Naive B cell (primary cell): Measurements from ENCODE around the gene SLC46A2. TPM values are rescaled to one million over a fixed set of nuclear protein-coding genes. Genes with fewer than 3 reads are reported as not detected.

Experiments
- ATAC-seq, 2 donors: fragments of 150-1000 bp; cut with Tn5 transposase; 2 replicates each; pipeline ENCODE4 v1.10.0; 2021; ENCODE audit warnings: low read depth in 2 of 2, mild to moderate bottlenecking in 2 of 2, moderate library complexity in 2 of 2
- DNase-seq: peaks from one replicate; pipeline ENCODE4 v3.0.0; 2022
- H3K27ac Mint-ChIP-seq, 6 donors: one replicate each; pipeline ENCODE4 v1.8.0; 2020 to 2022; ENCODE audit warnings: mild to moderate bottlenecking in 6 of 6, mixed read lengths in 6 of 6, moderate library complexity in 5 of 6, inconsistent platforms in 2 of 6
- H3K27me3 Mint-ChIP-seq, 3 donors: one replicate each; pipeline ENCODE4 v1.8.0; 2021 to 2022; ENCODE audit warnings: mixed read lengths in 3 of 3, mild to moderate bottlenecking in 1 of 3
- H3K36me3 Mint-ChIP-seq, 2 donors: one replicate each; pipeline ENCODE4 v1.8.0; 2020 to 2022; ENCODE audit warnings: mixed read lengths in 2 of 2, inconsistent platforms in 1 of 2, mild to moderate bottlenecking in 1 of 2
- H3K4me1 Mint-ChIP-seq, 3 donors: one replicate each; pipeline ENCODE4 v1.8.0; 2020 to 2022; ENCODE audit warnings: mixed read lengths in 3 of 3, inconsistent platforms in 1 of 3, mild to moderate bottlenecking in 1 of 3, moderate library complexity in 1 of 3
- H3K4me3 Mint-ChIP-seq, 8 donors: one replicate each; pipeline ENCODE4 v1.8.0; 2020 to 2022; ENCODE audit warnings: mild to moderate bottlenecking in 8 of 8, mixed read lengths in 8 of 8, moderate library complexity in 8 of 8, inconsistent platforms in 2 of 8
- H3K9me3 Mint-ChIP-seq, 7 donors: one replicate each; pipeline ENCODE4 v1.8.0; 2020 to 2022; ENCODE audit warnings: mixed read lengths in 7 of 7, mild to moderate bottlenecking in 5 of 7, inconsistent platforms in 2 of 7, moderate library complexity in 1 of 7
- polyA plus RNA-seq, 6 donors: library from polyadenylated mRNA; unstranded; fragments of 300-500 nt; fragmentation: Illumina TruSeq; gene quantifications; one replicate each; pipeline ENCODE4 v1.2.3, GENCODE V29; 2021; ENCODE audit warnings: low read depth in 6 of 6

The SLC46A2 gene
- polyA plus RNA-seq, 6 donors from 2014 or later: 0.14 to 0.22 (median 0.21) TPM; not detected in 3

DNA sequence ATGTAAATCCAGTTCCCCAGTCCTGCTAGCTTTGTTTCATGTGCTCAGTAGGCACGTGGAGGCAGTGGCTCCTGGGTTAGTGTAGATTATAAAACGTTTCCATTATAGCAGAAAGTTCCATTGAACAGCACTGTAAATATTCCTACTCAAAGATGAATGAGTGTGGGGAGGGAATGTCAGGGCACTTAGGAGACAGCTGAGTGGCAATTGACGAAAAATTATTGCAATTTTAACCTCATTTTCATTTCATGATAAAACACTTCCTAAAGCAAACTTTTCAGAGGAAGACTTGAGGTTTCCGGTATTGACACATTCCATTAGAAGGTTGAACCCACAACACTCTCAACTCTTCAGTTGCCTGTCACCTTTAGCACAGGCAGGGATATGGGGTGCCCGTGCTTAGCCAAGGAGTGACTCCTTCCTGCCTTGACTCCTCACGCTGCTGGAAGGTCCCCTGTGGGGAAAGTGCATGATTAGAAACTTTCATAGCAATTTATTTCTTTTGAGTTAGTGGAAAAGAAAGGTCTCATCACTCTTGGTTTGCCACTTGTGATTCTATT lies 41.2 kb downstream of the SLC46A2 start:
- no peak overlapping the region for H3K27ac Mint-ChIP-seq
- H3K36me3 Mint-ChIP-seq: peaks cover 9 to 16% of the 10 kb centered on the region in 2 donors
- H3K4me1 Mint-ChIP-seq: peaks cover 1 to 14% (median 9%) of the 10 kb centered on the region in 3 donors
- no peaks in the 10 kb centered on the region for H3K9me3 Mint-ChIP-seq
- no peak for DNase-seq
- no peak for ATAC-seq
- no peak overlapping the region for H3K4me3 Mint-ChIP-seq
- H3K27me3 Mint-ChIP-seq: no peaks in the 10 kb centered on the region

DNA sequence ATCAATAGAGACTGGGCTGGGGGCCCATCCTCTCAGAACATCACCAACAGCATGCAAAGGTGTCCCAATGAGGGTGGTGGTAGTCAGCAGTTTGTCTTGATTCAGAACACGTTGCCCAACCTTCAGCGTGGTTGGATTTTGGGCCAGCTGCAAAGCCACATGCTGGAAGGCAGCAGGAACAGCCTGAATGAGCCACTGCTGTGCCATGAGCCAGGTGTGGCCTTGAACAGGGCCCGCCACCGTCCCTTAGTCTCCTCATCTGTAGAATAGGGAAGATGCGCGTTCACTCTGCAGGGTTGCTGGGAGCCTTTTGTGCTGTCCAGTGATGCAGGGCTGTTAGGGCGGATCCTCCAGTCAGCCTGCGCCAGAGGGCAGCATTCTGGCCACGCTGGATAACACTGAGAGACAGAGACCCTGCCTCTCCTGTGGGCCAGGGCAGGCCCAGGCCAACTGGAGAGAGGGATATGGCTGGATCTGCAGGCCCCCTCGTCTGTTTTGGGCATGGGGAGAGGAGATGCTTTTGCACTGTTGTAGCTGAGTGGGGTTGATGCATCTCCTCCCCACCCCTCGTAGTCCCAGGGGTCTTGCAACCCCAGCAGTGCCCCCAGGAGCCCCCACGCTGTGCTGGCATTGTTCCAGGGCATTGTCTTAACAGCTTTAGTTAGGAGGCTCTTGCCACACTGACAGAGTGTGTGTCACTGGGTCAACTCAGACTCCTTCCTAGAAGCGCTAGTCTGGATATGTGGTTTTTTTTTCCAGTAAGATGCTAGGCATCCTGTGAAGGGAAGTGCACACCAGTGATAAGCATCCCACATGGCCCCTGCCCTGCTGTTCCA lies 42.1 kb downstream of the SLC46A2 start:
- no peak overlapping the region for H3K4me3 Mint-ChIP-seq
- ATAC-seq (no peak), DNase-seq (no peak)
- peaks cover 9 to 19% (median 17%) of the 10 kb centered on the region in 3 donors for H3K4me1 Mint-ChIP-seq
- H3K27ac Mint-ChIP-seq: no peak overlapping the region
- H3K9me3 Mint-ChIP-seq: no peaks in the 10 kb centered on the region
- peaks cover 9 to 16% of the 10 kb centered on the region in 2 donors for H3K36me3 Mint-ChIP-seq
- H3K27me3 Mint-ChIP-seq: no peaks in the 10 kb centered on the region

DNA sequence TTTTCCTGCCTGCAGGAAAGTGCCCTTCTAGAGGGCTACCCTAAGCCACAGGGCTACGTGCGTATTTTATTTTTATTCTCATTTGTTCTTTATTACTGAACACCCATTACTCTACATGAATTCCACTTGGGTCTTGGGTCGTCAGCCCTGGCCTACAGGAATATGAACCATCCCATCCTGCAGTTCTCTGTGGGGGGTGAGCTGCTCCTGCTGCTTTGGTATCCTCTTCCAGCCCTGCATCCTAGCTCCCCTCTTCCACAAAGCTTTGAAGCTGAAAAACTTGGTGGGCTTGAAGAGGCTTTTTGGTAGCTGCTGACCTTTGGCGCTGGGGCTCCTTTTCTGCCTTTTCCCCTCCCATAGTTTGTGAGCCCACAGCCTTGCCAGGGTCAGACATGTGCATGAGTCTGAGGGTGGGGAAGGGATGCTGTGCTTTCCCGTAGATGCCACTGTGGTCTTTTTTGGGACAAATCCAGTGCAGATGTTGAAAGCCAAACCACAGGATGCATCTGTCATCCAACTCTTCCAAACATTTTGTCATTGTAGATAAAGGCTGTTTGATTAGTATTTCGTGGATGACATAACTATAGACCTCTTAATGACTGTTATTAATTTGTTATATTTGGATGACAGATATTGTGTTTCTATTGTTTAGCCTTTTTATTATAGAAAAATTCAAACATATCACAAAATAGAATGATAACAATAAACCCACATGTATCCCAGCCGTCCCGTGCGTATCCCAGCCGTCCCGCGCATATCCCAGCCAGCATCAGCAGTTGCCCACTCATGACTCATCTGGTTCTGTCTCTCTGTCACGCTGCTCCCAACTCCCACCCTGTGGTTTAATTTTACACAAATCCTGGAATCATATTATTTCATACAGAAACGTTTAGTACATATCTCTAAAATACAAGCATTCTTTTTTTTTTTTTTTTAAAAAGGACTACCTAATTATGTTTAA lies 43.9 kb downstream of the SLC46A2 start:
- Mint-ChIP-seq H3K36me3 (peaks cover 0 to 12% of the 10 kb centered on the region in 2 donors), H3K27me3 (no peaks in the 10 kb centered on the region), H3K9me3 (no peaks in the 10 kb centered on the region), H3K4me1 (peaks cover 14 to 19% (median 17%) of the 10 kb centered on the region in 3 donors), H3K27ac (no peak overlapping the region), H3K4me3 (no peak overlapping the region)
- DNase-seq (no peak), ATAC-seq (no peak)

DNA sequence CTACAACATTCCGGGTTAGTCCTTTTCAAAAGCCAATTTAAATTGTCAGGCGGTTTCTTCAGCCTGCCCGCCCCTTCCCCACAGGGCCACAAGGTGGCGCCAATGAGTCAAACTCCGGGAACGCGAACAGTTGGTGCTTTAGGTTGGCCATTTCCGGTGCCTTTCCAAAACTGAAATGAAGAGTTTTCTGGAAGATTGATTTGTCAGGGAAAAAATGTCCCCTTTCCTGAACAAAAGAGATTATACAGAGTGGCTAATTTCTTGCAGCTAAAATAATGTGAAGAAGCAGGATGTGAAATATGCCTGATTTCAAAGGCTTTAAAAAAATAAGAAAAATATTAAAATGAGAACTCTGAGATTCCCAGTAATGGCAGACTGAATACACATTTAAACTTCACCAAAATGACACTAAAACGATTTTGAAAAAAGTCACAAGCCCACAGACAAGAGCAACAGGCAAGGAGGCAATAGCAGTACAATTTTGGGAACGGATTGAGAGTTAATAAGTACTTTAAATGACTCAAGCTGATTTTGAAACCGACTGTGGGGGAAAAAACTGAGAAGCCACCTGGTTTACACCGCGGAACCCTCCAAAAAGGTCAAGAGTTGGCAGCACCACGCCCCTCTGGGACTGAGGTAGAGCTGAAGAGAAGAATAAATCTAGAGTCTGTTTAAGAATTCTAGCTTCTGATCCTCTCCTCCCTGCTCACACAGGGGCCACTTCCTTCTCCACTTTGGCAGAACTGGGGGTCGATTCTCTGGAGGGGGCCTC lies 45.7 kb downstream of the SLC46A2 start:
- DNase-seq: peak; percentile 61
- Mint-ChIP-seq H3K4me3 (peak overlapping the region in 4 of 8 donors; percentile 6 to 42 (median 23)), H3K4me1 (peaks cover 14 to 19% (median 17%) of the 10 kb centered on the region in 3 donors), H3K27ac (peak overlapping the region in 1 of 6 donors; percentile 92), H3K36me3 (peaks cover 0 to 7% of the 10 kb centered on the region in 2 donors), H3K9me3 (no peaks in the 10 kb centered on the region), H3K27me3 (no peaks in the 10 kb centered on the region)
- ATAC-seq: peak in 1 of 2 donors; percentile 64

DNA sequence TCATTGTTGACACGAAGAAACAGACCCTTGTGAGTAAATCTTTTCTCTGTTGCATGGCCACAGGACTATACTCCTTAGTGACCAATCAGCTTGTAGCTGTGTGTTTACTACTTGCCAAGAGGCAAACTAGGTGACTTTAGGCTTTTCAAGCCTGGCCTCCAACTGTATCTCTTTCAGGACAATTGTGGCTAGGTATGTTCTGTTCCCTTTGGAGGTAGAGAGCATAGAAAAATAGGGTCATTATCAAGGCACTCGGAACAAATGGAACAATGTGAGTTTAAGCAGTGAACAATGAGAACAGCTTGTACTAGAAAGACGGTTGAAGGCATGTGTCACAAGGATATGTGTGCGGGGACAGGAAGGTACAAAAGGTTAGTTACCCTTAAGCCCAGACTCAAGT lies 48.1 kb downstream of the SLC46A2 start:
- ATAC-seq: no peak
- H3K4me3 Mint-ChIP-seq: peak overlapping the region in 1 of 8 donors; percentile 18
- H3K4me1 Mint-ChIP-seq: peaks cover 13 to 31% (median 29%) of the 10 kb centered on the region in 3 donors
- no peaks in the 10 kb centered on the region for H3K27me3 Mint-ChIP-seq
- DNase-seq: no peak
- no peaks in the 10 kb centered on the region for H3K9me3 Mint-ChIP-seq
- peaks cover 10 to 19% of the 10 kb centered on the region in 2 donors for H3K36me3 Mint-ChIP-seq
- no peak overlapping the region for H3K27ac Mint-ChIP-seq

DNA sequence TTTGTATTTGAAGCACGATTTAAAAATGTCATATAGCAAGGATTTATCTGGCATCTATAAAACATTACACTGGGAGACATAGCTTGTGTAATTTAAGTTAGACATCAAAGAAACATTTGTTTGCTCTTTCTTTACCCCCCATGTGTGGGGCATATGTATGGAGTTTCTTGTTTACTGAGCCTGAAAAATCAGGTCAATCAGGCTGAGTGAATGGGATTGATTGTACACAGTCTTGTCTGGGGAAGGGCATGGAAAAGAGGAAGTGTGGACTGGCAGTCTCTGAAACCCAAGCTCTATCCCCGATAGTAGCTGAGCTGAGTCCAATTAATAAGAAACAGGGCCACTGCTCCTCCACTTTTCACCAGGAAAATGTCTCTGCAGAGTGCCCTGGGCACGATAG lies 49.4 kb downstream of the SLC46A2 start:
- DNase-seq (no peak), ATAC-seq (no peak)
- no peak overlapping the region for H3K4me3 Mint-ChIP-seq

DNA sequence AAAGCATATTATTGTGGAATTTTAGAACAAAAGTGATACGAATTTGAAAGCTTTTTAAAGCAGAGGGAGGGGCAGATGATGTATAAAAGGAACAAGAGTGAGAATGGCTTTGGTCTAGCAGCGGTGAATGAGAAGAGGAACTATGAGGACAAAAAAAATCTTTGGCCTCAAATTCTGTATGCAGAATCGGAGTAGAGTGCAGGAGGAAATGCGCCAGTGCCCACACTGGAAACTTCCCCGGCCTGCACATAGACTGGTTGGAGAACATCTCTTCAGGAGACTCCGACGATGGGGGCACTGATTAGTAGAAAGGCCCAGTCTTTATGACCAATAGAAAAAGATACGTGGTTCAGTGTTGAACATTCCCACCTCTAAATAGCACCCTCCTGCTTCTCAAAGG lies 51.3 kb downstream of the SLC46A2 start:
- DNase-seq (no peak), ATAC-seq (peak; percentile 23 to 39)
- H3K27ac Mint-ChIP-seq: peak overlapping the region in 4 of 6 donors; percentile 18 to 27 (median 20)
- no peak overlapping the region for H3K4me3 Mint-ChIP-seq
- H3K36me3 Mint-ChIP-seq: peaks cover 10 to 22% of the 10 kb centered on the region in 2 donors
- no peaks in the 10 kb centered on the region for H3K9me3 Mint-ChIP-seq
- H3K4me1 Mint-ChIP-seq: peaks cover 6 to 34% (median 14%) of the 10 kb centered on the region in 3 donors
- H3K27me3 Mint-ChIP-seq: no peaks in the 10 kb centered on the region

More for the DNA sequence above, 49.4 kb downstream of the SLC46A2 start:
- H3K27me3 Mint-ChIP-seq: no peaks in the 10 kb centered on the region
- H3K36me3 Mint-ChIP-seq: peaks cover 10 to 19% of the 10 kb centered on the region in 2 donors
- H3K9me3 Mint-ChIP-seq: no peaks in the 10 kb centered on the region
- peaks cover 13 to 36% (median 27%) of the 10 kb centered on the region in 3 donors for H3K4me1 Mint-ChIP-seq
- no peak overlapping the region for H3K27ac Mint-ChIP-seq

DNA sequence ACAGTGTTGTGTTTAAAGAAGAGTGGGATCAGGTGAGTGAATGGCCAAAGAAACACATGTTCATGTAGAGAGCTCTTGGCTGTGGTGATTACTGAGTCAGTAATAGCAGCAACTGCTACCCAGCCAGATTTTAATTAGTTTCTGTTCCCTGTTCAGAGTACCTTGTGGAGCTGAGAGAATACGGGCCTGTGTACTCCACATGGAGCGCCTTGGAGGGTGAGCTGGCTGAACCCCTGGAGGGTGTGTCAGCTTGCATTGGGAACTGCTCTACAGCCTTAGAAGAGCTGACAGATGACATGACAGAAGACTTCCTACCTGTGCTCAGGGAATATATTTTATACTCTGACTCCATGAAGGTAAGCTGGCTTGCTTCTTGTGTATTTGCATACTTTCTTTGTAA lies 52.3 kb downstream of the SLC46A2 start:
- no peaks in the 10 kb centered on the region for H3K27me3 Mint-ChIP-seq
- no peaks in the 10 kb centered on the region for H3K9me3 Mint-ChIP-seq
- H3K36me3 Mint-ChIP-seq: peaks cover 10 to 22% of the 10 kb centered on the region in 2 donors
- DNase-seq (no peak), ATAC-seq (no peak)
- H3K4me1 Mint-ChIP-seq: peaks cover 4 to 26% (median 9%) of the 10 kb centered on the region in 3 donors
- H3K27ac Mint-ChIP-seq: no peak overlapping the region
- H3K4me3 Mint-ChIP-seq: peak overlapping the region in 1 of 8 donors; percentile 38

DNA sequence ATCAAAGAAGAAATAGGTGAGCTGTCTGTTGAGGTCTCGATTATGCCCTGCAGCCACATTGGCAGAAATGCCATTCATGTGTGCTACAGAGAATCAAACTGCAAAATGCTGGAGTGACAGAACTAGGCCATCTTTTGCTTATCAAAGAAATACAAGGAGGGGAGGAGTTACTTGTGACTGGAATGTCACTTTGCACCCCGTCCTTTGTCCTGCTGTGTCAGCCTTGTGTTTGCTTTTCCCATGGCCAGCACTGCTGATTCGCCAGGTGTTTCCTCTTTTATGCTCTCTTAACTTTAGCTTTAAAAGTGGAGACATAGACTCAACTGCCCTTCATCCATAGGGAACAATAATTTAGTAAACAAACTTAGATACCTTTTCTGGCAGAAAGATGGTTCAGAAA lies 54.3 kb downstream of the SLC46A2 start:
- DNase-seq (no peak), ATAC-seq (no peak)
- peaks cover 4 to 25% (median 11%) of the 10 kb centered on the region in 3 donors for H3K4me1 Mint-ChIP-seq
- no peaks in the 10 kb centered on the region for H3K27me3 Mint-ChIP-seq
- no peaks in the 10 kb centered on the region for H3K9me3 Mint-ChIP-seq
- H3K27ac Mint-ChIP-seq: no peak overlapping the region
- H3K36me3 Mint-ChIP-seq: peaks cover 10 to 22% of the 10 kb centered on the region in 2 donors
- H3K4me3 Mint-ChIP-seq: no peak overlapping the region

DNA sequence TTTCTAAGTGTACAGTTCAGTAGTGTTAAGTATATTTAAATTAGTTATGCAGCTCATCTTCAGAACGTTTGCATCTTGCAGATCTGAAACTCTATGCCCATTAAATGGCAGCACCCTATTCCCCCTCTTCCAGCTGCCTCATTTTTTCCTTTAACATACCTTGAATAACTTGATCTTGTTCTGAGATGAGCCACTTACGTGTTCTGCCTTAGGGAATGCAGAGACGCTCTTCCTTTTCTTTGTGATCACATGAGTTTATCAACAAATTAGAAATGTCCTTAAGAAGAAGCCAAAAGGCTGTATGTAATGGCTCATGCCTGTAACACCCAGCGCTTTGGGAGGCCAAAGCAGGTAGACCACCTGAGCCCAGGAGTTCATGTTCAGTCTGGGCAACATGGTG lies 57.6 kb downstream of the SLC46A2 start:
- Mint-ChIP-seq H3K27me3 (no peaks in the 10 kb centered on the region), H3K9me3 (no peaks in the 10 kb centered on the region), H3K27ac (peak overlapping the region in 1 of 6 donors; percentile 4), H3K36me3 (peaks cover 9 to 15% of the 10 kb centered on the region in 2 donors), H3K4me3 (no peak overlapping the region), H3K4me1 (peaks cover 12 to 23% (median 13%) of the 10 kb centered on the region in 3 donors)
- DNase-seq (no peak), ATAC-seq (no peak)

DNA sequence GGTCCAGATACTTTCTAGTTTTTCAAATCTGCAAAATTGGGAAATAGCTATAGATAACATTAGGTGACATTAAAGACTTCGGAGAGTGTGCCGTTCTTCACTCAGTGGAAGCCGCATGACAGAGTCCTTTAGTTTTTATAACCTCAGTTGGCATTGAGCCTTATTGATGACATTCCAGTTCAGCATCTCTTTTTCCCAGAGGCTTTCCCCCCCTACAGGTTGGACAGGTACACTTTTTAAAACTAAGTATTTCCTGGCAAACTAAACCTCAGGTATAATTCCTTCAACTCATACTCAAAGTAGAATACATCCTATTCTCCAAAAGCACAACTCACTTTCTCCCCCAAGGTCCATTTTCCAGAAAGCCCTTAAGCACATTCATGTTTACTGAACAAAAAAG lies 58.7 kb downstream of the SLC46A2 start:
- no peak for DNase-seq
- H3K36me3 Mint-ChIP-seq: peaks cover 9 to 14% of the 10 kb centered on the region in 2 donors

DNA sequence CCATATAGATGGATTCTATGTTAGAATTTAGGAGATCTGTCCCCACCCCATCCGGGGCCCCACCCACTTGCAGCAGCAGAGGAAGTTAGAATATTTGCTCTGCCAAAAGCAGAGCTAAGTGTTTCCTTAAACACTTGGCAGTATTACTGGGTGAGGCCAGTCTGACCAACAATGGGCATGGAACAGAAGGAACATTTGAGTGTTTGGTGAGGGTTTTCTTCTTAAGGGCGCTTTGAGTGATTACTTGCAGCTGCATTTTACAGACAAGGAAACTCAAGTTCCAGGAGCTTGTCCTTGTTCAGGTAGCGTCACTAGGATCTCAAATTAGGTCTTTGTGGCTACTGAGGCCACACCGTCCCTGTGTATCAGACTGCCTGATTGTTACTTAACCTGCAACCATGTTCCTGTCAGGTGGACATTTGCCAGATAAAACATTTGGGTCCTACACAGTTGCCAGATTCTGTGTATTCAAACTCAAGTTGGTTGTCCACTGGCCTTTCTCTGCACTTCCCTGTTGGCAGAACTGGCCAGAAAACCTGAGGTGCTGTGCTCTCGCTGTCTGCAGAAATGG lies 59.3 kb downstream of the SLC46A2 start:
- Mint-ChIP-seq H3K4me1 (peaks cover 12 to 14% (median 12%) of the 10 kb centered on the region in 3 donors), H3K4me3 (peak overlapping the region in 1 of 8 donors; percentile 6), H3K36me3 (peaks cover 8 to 9% of the 10 kb centered on the region in 2 donors), H3K9me3 (no peaks in the 10 kb centered on the region), H3K27ac (no peak overlapping the region), H3K27me3 (no peaks in the 10 kb centered on the region)
- DNase-seq (no peak), ATAC-seq (peak in 1 of 2 donors; percentile 44)

More for the DNA sequence above, 58.7 kb downstream of the SLC46A2 start:
- Mint-ChIP-seq H3K9me3 (no peaks in the 10 kb centered on the region), H3K27ac (peak overlapping the region in 2 of 6 donors; percentile 21 to 59), H3K4me1 (peaks cover 12 to 19% (median 12%) of the 10 kb centered on the region in 3 donors), H3K27me3 (no peaks in the 10 kb centered on the region), H3K4me3 (no peak overlapping the region)
- no peak for ATAC-seq
